ENCODE results near the gene SCARF2.
"Not testable (repeated sequence)": the region's sequence is repeated elsewhere in the genome, so short reads cannot be mapped to it uniquely, and the experiment has no call there.

The SCARF2 gene, protein sequence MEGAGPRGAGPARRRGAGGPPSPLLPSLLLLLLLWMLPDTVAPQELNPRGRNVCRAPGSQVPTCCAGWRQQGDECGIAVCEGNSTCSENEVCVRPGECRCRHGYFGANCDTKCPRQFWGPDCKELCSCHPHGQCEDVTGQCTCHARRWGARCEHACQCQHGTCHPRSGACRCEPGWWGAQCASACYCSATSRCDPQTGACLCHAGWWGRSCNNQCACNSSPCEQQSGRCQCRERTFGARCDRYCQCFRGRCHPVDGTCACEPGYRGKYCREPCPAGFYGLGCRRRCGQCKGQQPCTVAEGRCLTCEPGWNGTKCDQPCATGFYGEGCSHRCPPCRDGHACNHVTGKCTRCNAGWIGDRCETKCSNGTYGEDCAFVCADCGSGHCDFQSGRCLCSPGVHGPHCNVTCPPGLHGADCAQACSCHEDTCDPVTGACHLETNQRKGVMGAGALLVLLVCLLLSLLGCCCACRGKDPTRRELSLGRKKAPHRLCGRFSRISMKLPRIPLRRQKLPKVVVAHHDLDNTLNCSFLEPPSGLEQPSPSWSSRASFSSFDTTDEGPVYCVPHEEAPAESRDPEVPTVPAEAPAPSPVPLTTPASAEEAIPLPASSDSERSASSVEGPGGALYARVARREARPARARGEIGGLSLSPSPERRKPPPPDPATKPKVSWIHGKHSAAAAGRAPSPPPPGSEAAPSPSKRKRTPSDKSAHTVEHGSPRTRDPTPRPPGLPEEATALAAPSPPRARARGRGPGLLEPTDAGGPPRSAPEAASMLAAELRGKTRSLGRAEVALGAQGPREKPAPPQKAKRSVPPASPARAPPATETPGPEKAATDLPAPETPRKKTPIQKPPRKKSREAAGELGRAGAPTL

DNA sequence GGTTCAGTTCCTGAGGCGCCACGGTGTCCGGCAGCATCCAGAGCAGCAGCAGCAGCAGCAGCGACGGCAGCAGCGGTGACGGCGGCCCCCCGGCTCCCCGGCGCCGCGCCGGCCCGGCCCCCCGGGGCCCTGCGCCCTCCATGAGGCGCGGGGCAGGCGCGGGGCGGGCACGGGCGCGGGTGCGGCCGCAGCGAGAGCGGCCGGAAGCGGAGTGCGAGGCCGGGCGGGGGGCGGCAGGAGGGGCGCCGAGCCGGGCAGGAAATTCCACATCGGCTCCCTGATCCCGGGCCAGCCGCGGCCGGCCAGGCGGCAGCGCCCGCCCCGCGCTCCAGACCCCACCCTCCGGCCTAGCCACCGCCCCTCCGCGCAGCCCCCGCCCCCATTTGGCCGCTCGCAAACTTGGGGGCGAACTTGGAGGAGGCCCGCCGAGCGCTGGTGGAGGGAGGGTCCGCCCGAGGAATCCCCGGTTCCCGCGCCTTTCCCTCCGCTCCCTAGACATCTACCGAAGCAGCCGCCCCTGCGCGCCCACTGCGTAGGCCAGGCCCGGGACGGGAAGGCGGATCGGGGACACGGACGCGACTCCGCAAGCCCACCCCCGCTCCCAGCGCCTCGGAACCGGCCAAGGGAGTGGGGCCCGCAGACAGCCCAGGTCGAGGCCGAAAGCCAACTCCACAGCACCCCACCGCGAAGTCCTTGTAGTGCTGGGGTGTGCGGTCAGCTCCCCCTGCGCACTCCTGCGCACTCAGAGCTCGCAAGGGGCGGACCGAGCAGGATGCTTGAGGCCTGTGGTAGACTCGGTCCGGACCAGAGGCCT, at the start of gene SCARF2:
SCARF2 (minus strand) TSS at position 213 of the 814 bp plus-strand sequence; CDS start at position 142, 71 bp downstream.
- in situ Hi-C loops (cut with HindIII; ENCODE audit: low sequenced_read_pairs), result no loop called here

DNA sequence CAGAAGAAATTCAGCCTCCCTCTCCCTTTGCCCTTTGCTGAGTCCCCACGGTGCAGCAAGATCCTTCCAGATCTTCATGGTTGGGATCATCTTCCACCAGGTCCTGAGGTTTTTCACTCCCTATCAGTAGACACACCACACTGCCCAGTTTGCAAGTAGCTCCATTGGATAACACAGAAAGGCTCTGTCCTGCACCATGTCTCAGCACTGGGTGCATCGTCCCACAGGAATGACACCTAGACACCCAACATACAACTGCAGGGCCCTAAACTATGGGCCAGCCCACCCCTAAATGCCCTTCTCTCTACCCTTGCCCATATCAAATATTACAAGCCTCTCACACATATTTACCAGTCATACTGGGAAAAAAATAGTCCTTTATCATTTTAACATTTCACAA, 48.6 kb upstream of the SCARF2 start:
- in situ Hi-C loops (cut with HindIII; ENCODE audit: low sequenced_read_pairs), result no loop called here

DNA sequence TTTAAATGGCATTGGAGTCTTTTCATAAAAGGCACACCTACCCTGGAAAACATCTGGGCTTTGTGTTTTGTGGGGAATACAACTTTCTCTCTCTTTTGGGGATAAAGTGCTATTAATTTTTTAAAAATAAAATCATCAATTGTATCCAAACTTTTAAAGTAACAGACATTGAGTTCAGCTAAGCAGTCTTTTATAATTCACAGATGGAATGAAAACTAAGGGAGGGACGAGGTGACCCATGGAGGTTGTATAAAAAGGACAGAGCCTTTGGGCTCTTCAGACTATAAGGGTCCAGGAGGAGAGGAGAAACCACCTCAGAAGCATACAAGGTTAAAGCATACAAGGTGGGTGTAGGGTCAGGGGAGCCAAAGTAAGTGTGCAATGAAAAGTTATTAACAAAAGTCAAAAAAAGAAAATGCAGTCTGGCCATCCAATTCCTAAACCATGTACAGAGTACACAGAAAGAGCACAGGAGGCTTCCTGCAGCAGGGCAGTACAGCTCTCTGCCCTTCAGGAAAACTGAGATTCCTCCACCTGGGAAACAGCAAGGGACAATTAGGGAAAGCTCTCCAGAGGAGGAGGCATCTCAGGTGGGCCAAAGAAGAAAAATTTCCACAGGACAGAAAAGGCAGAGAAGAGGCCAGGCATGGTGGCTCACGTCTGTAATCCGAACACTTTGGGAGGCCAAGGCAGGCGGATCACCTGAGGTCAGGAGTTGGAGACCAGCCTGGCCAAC, 47.5 kb upstream of the SCARF2 start:
- in situ Hi-C loops (cut with HindIII; ENCODE audit: low sequenced_read_pairs), result no loop called here

DNA sequence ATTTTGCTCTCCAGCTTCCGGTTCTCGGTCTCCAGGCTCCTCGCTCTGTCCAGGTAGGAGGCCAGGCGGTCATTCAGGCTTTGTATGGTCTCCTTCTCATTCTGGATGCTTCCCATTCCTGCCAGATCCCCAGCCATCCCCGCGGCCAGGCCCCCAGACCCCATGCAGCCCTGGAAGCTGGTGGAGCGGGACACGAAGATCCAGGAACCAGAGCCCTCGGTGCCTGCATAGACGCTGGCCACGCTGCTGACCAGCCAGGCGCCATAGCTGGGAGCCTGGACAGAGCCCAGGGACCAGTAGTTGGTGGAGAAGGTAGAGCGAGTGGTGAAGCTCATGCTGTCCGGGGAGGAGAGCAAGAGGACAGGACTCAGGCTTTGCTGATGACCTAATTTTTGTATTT, 46.1 kb upstream of the SCARF2 start:
- in situ Hi-C loops (cut with HindIII; ENCODE audit: low sequenced_read_pairs), result no loop called here

DNA sequence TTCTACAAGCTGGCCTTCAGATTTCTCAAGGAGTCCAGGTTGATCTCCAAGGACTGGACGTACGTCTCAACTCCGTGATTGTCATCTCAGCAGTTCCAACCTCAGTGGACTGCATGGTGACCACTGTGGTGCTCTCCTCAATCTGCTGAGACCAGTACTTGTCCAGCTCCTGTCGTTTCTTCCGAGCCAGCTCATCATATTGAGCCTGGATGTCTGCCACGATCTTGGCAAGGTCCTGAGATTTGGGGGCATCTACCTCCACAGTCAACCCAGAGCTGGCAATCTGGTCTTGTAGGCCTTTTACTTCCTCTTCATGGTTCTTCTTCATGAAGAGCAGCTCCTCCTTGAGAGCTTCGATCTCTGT, 45.5 kb upstream of the SCARF2 start:
- in situ Hi-C loops (cut with HindIII; ENCODE audit: low sequenced_read_pairs), result not testable (repeated sequence)

DNA sequence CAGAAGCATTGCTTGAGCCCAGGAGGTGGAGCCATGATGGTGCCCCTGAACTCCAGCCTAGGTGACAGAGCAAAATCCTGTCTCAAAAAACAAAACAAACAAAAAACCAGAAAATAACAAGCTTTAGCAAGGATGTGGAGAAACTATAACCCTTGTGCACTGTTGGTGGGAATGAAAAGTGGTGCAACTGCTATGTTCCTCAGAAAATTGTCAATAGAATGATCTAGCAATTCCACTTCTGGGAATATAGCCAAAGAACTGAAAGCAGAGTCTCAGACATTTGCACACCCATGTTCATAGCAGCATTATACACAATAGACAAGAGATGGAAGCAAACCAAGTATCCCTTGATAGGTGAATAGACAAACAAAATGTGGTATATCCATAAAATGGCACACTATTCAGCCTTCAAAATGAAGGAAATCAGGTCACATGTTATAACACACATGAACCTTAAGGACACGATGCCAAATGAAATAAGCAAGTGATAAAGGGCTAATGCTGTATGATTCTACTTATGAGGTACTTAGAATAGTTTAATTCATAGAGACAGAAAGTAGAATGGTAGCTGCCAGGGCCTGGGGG, 42.1 kb upstream of the SCARF2 start:
- in situ Hi-C loops (cut with HindIII; ENCODE audit: low sequenced_read_pairs), result no loop called here

DNA sequence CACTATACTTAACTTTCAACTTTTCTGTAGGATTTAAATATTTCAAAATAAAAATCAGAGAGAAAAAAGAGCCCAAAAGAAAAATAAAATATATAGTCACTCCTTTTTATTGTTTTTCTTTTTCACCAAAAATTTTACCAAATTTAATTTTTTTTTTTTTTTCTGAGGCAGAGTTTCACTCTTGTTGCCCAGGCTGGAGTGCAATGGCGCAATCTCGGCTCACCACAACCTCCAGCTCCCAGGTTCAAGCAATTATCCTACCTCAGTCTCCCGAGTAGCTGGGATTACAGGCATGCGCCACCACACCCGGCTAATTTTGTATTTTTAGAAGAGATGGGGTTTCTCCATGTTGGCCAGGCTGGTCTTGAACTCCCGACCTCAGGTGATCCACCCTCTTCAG, 40.4 kb upstream of the SCARF2 start:
- in situ Hi-C loops (cut with HindIII; ENCODE audit: low sequenced_read_pairs), result not testable (repeated sequence)

DNA sequence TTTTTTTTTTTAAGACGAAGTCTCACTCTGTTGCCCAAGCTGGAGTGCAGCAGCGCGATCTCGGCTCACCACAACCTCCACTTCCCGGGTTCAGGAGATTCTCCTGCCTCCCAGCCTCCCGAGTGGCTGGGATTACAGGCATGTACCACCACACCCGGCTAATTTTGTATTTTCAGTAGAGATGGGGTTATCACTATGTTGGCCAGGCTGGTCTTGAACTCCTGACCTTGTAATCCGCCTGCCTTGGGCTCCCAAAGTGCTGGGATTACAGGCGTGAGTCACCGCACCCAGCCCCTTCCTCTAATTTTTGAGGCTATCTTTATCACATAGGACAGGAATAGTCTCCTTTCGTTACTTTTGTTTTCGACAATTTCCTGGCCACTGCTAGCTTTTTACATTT, 37.9 kb upstream of the SCARF2 start:
- in situ Hi-C loops (cut with HindIII; ENCODE audit: low sequenced_read_pairs), result not testable (repeated sequence)

DNA sequence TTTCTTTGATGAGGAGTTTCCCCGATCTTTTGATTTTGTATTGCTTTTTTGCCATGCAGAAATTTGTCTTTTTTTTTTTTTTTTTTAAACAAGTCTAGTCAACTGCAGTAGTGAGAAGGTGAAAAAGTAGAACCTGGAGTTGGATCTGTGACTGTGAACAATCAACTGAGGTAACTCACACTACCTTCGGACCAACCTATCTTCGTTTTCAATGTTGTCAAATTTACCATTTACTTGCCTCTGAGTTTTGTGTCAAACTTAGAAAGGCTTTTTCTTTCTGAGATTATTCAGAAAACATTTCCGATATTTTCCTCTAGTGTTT, 37.5 kb upstream of the SCARF2 start:
- in situ Hi-C loops (cut with HindIII; ENCODE audit: low sequenced_read_pairs), result no loop called here

DNA sequence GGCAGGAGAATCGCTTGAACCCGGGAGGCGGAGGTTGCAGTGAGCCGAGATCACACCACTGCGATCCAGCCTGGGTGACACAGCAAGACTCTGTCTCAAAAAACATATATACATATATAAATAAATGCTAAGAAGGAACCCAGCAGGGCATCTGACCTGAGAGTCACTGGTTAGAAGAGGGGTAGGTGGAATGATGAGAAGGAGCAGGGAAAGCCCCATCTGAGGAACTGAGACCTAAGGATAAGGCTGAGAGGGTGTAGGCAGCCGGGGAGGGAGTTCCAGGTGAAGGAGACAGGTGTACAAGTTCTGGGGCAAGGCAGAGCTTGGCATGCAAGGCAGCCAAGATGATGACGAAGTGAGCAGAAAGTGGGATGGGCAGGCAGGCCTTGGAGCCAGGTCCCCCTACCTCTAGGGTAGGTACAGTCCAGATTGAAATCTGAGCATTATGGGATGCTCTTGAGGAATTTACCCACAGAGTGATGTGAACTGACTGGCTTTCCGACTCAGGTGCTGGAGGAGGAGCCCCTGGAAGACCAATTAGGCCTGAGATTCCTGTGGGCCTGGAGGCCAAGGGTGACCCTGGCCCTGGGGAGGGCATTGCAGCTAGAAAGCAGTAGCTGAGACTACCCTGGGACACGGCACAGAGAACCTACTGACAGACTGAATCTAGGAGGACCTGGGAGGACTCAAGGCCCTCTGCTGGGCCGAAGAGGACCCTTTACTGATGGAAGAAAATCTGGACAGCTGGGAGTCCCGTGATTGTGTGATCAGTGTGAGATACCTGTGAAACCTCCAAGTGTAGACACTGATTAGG, 35.2 kb upstream of the SCARF2 start:
- in situ Hi-C loops (cut with HindIII; ENCODE audit: low sequenced_read_pairs), result no loop called here

DNA sequence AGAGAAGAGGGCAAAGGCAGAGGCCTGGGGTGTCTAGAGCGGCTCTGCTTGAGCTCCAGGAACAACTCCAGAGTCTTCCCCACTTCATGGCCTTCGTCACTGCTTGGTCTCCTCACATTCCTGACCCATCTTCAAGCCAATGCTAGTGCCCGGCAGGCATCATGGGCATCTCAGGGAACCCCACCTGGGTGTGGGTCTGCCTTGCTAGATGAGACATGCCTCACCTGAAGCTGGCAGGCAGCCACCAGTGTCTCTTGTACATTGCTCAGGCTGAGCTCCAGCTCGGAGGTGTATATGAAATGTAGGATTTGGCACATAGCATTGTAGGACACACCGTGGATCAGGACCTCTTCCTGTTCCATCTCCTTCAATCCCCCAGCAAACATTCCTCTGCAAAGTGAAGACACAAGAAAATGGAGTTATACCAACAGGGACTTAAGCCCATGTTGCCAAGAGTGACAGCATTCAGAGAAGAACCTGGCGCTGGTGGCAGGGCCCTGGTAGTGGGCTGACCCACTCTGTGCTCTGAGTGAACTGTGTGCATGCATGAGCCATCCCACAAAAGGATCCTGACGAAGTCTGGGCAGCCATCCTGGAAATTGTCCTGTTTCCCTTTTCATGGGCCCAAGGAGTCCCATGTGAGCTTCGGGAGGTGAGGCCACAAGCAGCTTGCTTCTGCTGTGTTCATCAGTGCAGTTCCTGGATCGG, 33.7 kb upstream of the SCARF2 start:
- in situ Hi-C loops (cut with HindIII; ENCODE audit: low sequenced_read_pairs), result no loop called here

DNA sequence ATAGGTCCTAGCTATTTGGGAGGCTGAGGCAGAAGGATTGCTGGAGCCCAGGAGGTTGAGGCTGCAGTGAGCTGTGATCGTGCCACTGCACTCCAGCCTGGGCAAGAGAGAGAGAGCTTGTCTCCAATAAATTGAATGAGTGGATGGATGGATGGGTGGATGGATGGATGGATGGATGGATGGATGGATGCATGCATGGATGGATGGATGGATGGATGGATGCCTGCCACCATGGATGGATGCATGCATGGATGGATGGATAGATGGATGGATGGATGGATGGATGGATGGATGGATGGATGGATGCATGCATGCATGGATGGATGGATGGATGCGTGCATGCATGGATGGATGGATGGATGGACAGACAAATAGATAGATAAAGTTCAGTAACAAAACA, 32.9 kb upstream of the SCARF2 start:
- in situ Hi-C loops (cut with HindIII; ENCODE audit: low sequenced_read_pairs), result not testable (repeated sequence)

DNA sequence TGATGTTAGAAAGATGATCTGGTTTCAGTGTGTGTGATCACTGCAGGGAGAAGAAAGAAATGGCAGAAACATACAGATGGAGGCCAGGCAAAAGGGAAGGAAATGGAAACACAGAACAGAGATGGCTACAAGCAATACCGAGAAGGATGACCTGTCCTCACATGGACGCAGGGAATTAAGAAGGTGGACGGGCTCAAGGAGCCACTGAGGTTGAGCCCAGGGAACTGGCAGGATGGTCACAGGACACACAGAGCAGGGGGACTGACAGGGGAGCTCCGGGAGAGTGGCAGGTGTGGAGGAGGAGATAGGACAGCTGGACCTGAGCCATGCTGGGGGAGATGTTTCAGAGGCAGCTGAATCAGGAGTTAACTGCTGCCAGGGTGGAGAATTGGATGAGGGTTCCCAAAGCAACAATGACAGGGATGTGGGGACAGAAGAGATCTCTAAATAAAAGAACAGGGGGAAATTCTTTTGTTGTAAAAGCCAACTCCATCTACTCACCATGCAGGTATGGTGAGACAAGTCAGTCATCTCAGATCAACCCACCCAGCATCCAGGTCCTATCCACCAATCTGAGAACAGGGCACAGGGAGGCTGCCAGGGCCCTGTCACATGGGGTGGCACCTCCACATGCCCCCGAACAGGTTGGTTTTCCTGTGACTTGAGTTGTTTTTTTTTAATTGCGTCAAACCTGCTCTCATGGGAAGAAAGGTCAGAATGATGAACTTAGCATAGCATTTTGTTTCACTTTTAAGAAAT, 31.7 kb upstream of the SCARF2 start:
- in situ Hi-C loops (cut with HindIII; ENCODE audit: low sequenced_read_pairs), result no loop called here

DNA sequence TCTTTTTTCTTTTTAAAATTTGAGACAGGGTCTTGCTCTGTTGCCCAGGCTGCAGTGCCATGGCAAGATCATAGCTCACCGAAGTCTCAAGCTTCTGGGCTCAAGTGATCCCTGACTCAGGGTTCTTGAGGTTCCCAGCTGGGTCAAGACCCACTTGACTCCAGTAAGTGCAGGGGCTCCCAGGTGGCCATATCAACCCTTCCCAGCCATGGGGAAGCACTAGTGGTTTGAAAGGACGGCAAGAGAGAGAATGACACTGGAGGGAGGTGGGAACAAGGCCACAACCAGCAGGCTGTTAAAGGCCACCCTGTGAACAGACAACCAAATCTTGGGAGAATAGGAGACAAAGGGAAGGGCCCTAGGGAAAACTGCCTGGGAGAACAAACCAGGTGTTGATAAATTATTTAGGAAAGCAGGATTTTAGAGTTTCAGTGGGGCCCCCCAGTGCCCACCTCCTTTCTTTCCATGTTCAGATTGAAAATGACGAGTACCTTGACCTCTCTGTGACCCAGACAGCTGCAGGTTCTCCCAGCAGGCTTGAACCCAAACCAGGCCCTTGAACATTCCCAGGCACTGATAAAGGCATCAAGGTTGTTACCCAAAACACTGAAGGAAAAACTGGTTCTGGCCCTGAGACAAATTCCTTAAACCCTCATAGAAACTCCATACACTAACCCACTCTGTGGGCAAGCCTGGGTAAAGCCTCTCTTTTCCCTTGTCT, 29.2 kb upstream of the SCARF2 start:
- in situ Hi-C loops (cut with HindIII; ENCODE audit: low sequenced_read_pairs), result no loop called here

DNA sequence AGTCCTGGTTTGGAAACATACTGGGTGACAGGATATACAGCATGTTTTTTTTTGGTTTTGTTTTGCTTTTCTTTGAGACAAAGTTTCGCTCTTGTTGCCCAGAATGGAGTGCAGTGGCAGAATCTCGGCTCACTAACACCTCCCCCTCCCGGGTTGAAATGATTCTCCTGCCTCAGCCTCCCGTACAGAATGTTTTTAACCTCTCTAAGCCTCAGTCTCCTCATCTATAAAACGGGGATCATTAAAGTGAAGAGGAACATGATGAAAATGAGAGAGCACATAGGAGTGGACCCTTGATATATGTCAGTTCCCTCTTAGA, 28.1 kb upstream of the SCARF2 start:
- in situ Hi-C loops (cut with HindIII; ENCODE audit: low sequenced_read_pairs), result no loop called here

DNA sequence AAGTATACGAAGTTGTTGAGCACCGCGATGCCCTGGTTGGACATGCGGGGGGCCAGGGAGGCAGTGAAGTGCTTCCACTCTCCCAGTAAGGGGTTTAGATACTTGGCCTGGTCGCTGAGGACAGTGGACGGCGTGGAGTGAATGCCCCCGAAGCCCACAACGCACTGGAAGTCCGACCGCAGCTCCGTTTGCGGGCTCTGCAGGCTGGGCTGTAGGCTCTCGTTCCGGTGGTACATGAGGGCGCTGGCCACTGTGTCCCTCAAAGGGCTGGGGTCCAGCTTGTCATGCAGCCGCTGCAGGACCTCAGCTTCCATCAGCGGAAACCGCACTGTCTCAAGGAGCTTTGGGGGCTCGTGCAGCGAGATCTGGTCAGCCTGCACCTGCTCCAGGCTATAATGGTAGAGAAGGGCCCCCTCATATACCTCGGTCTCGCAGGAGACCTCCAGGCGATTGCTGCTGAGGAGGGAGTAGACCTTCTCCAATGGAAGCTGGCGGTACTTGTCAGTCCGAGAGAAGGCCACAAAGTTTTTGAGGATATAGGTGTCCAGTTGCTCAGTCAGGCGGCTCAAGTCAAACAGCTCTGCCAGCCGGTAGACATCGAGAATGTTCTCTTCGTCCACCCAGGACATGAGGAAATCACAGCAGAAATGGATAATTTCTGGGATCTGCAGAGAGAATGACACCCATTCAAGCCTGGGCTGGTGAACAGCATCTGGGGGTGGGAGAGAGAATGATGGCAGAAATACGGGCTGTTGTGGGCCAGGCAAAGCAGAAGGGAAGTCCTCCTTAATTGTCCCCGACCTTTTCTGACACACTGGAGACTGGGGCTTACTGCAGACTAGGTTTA, 27.5 kb upstream of the SCARF2 start:
- in situ Hi-C loops (cut with HindIII; ENCODE audit: low sequenced_read_pairs), result no loop called here

DNA sequence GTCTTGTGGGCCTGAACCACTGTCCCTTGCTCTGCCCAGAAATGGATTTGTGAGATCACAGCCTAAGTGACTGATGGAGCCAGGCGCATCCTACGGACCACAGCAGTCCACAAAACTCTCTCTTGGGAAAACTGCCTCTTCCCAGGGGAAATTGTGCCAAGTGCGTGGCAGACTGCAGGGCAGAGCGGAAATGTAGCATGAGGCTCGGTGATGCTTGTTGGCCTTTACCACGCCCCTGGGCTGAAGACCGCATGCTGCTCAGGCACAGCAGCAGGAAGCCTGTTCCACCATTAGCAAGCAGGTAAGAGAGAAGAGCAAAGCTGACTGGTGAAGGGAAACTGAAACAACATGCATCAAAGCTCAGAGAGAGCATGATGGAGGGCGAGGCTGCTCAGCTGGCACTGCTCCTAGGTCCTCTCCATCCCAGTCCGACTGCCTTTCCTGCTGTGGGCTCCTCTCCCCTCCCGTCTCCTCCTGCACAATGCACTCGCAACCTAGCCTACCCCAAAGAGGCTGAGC, 26.5 kb upstream of the SCARF2 start:
- in situ Hi-C loops (cut with HindIII; ENCODE audit: low sequenced_read_pairs), result no loop called here
